GM19043 (cell line): ENCODE results near the gene SCAF11.
"Not testable (repeated sequence)": the region's sequence is repeated elsewhere in the genome, so short reads cannot be mapped to it uniquely, and the experiment has no call there.

Experiments used
- ATAC-seq: cut with Tn5 transposase; IDR thresholded peaks from one replicate; pipeline ENCODE4 v1.9.1; 2021; ENCODE audit warnings: low read depth; ENCODE audit not compliant: unreplicated experiment

The SCAF11 gene, protein sequence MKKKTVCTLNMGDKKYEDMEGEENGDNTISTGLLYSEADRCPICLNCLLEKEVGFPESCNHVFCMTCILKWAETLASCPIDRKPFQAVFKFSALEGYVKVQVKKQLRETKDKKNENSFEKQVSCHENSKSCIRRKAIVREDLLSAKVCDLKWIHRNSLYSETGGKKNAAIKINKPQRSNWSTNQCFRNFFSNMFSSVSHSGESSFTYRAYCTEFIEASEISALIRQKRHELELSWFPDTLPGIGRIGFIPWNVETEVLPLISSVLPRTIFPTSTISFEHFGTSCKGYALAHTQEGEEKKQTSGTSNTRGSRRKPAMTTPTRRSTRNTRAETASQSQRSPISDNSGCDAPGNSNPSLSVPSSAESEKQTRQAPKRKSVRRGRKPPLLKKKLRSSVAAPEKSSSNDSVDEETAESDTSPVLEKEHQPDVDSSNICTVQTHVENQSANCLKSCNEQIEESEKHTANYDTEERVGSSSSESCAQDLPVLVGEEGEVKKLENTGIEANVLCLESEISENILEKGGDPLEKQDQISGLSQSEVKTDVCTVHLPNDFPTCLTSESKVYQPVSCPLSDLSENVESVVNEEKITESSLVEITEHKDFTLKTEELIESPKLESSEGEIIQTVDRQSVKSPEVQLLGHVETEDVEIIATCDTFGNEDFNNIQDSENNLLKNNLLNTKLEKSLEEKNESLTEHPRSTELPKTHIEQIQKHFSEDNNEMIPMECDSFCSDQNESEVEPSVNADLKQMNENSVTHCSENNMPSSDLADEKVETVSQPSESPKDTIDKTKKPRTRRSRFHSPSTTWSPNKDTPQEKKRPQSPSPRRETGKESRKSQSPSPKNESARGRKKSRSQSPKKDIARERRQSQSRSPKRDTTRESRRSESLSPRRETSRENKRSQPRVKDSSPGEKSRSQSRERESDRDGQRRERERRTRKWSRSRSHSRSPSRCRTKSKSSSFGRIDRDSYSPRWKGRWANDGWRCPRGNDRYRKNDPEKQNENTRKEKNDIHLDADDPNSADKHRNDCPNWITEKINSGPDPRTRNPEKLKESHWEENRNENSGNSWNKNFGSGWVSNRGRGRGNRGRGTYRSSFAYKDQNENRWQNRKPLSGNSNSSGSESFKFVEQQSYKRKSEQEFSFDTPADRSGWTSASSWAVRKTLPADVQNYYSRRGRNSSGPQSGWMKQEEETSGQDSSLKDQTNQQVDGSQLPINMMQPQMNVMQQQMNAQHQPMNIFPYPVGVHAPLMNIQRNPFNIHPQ (N-terminal part only)

DNA sequence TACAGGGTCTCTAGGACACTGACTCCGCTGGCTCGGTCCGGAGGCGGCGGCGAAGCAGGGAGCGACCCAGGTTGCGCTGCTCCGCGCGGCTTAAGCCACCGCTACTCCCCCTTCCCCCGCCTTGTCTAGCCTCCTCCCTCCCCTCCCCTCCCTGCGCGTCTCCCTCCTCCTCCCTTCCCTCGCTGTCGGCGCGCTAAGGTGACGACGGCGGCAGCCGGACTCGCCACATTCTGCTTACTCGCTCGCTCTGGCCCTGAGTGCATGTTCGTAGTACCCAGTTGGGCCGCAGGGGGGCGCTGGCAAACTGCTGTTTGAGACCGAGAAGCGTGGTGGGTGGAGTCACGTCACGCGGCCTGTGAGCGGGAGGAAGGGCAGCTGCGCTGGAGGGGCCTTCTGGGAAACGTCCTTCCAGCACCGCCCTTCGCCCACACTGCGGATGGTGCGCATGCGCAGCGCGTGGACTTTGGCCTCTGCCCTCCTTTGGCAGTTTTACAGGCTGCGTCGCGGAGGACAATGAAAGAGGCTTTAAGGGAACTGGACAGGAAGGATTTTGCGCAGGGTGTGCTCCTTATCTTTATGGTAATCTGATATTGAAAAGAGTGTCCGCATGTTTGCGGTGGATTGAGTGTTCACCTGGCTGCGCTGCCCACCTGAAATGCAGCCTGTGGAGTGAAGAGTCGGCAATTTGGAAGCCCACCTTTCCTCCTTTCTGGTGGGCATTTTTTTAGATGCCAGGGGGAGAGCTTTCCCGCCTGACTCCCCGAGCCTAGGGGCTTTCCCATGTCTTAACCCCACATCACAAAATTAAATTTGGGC lies at the start of gene SCAF11:
SCAF11 (minus strand) TSS at position 107 of the 816 bp plus-strand sequence. CDS start 26,407 bp downstream, outside the sequence.
- ATAC-seq, result peak; percentile 48

- ATAC-seq, result not testable (repeated sequence)
These were observed 46.7 kb upstream of the SCAF11 start for GRCh38 chr12:46037066-46037465.

GRCh38 chr12:46027172-46027571 lies 36.8 kb upstream of the SCAF11 start:
- no peak for ATAC-seq

GRCh38 chr12:46024099-46024498 lies 33.7 kb upstream of the SCAF11 start:
- ATAC-seq, result no peak

GRCh38 chr12:46020768-46021167 lies 30.4 kb upstream of the SCAF11 start:
- ATAC-seq, result no peak

- not testable (repeated sequence) for ATAC-seq
These were observed 28.3 kb upstream of the SCAF11 start for GRCh38 chr12:46018712-46019111.

- not testable (repeated sequence) for ATAC-seq
These were observed 27.5 kb upstream of the SCAF11 start for GRCh38 chr12:46017866-46018375.

DNA sequence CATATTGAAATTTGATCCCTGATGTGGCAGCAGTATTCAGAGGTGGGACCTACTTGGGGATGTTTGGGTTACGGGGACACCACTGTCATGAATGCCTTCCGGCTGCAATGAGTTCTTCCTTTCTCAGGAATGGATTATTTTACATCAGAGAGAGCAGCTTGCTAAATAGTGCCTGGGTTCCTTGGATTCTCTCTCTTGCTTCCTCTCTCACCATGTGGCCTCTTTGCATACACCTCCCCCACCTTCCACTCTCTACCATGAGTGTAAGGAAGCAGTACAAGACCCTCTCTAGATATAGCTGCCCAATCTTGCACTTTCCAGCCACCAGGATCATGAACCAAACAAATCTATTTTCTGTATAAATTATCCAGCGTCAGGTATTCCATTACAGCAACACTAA lies 15.4 kb upstream of the SCAF11 start:
- no peak for ATAC-seq

- no peak for ATAC-seq
These were observed 14.9 kb upstream of the SCAF11 start for GRCh38 chr12:46005151-46005797.

GRCh38 chr12:46004715-46005114 lies 14.3 kb upstream of the SCAF11 start:
- ATAC-seq, result no peak

DNA sequence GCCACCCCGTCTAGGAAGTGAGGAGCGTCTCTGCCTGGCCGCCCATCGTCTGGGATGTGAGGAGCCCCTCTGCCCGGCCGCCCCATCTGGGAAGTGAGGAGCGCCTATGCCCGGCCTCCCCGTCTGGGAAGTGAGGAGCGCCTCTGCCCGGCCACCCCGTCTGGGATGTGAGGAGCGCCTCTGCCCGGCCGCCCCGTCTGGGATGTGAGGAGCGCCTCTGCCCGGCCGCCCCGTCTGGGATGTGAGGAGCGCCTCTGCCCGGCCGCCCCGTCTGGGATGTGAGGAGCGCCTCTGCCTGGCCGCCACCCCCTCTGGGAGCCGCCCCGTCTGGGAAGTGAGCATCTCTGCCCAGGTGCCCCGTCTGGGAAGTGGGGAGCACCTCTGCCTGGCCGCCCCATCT lies 9.7 kb upstream of the SCAF11 start:
- ATAC-seq, result not testable (repeated sequence)

DNA sequence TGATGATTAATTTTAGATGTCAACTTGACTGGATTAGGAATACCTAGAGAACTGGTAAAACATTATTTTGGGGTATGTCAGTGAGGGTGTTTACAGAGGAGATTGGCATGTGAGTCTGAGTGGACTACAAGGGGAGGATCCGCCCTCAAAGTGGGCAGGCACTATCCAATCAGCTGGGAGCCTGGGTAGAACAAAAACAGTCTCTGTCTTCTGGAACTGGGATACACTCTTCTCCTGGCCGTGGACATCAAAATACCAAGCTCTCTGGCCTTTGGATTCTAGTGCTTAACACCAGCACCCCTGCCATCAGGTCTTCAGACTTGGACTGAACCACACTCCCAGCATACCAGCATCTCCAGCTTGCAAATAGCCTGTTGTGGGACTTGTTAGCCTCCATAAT lies 4.4 kb upstream of the SCAF11 start:
- ATAC-seq, result no peak

GRCh38 chr12:45991284-45992249 lies 1.2 kb upstream of the SCAF11 start:
- peak; percentile 22 for ATAC-seq

GRCh38 chr12:45989721-45990467 lies 480 bp downstream of the SCAF11 start:
- ATAC-seq, result peak; percentile 16

- ATAC-seq, result no peak
These were observed 1.1 kb downstream of the SCAF11 start for GRCh38 chr12:45989287-45989686.

- no peak for ATAC-seq
These were observed 2.1 kb downstream of the SCAF11 start for GRCh38 chr12:45988264-45988663.

DNA sequence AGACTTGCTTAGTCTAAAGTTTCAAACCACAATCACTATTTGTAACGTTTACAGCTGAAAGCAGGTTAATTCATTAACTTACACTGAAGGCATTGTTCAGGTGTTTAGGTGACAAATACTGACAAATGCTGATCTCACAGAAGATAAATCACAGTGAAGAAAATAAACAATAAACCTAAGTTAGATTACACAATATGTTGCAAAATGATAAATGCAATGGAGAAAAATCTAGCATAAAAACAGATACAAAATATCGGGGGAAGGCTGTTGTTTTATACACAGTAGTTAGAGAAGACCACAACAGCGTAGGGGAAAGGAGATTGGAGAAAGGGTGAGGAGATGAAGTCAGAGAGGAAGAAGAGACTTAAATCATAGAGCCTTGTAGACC lies 3.0 kb downstream of the SCAF11 start:
- ATAC-seq, result no peak
